MCF 10A (cell line): Measurements from ENCODE around the gene PHACTR2. TPM values are rescaled to one million over a fixed set of nuclear protein-coding genes. Genes with fewer than 3 reads are reported as not detected.
A peak's percentile ranks its signal among the peaks of the same experiment; 100 is the strongest.

Experiments used
- BruUV-seq: library from RNA; stranded (reverse); fragments of 400-500 nt; replicated peaks from 2 replicates; lab custom pipeline; 2021; lab: Mats Ljungman, UMichigan
- CTCF ChIA-PET: fragments of 300-600 bp; sonication (Branson Sonifier 250); formaldehyde crosslinking; extraction: SDS; loops from one replicate; lab custom pipeline; 2021; ENCODE audit warnings: antibody characterized with exemption, inconsistent platforms; lab: Yijun Ruan, JAX
- POLR2A ChIA-PET: fragments of 300-600, 350-650 bp; sonication (Branson Sonifier 250); formaldehyde crosslinking; extraction: SDS; loops from one replicate; lab custom pipeline; 2020; ENCODE audit warnings: antibody characterized with exemption, inconsistent platforms; lab: Yijun Ruan, JAX
- DNase-seq: peaks from one replicate; pipeline ENCODE4 v3.0.0-alpha.2; 2018; ENCODE audit not compliant: unreplicated experiment
- H3K27ac Mint-ChIP-seq: one replicate; pipeline ENCODE4 v1.8.0; 2022; ENCODE audit warnings: mild to moderate bottlenecking, low read depth, mixed read lengths; ENCODE audit not compliant: unreplicated experiment
- H3K27me3 Mint-ChIP-seq: one replicate; pipeline ENCODE4 v1.8.0; 2022; ENCODE audit warnings: mixed read lengths; ENCODE audit not compliant: insufficient read depth, unreplicated experiment
- H3K36me3 Mint-ChIP-seq: one replicate; pipeline ENCODE4 v1.8.0; 2022; ENCODE audit warnings: mild to moderate bottlenecking, moderate library complexity, mixed read lengths; ENCODE audit not compliant: insufficient read depth, unreplicated experiment
- H3K4me1 Mint-ChIP-seq: one replicate; pipeline ENCODE4 v1.8.0; 2022; ENCODE audit warnings: mixed read lengths; ENCODE audit not compliant: insufficient read depth, unreplicated experiment
- H3K4me3 Mint-ChIP-seq: one replicate; pipeline ENCODE4 v1.8.0; 2022; ENCODE audit warnings: mild to moderate bottlenecking, moderate library complexity, mixed read lengths; ENCODE audit not compliant: unreplicated experiment
- H3K9me3 Mint-ChIP-seq: one replicate; pipeline ENCODE4 v1.8.0; 2022; ENCODE audit warnings: mixed read lengths; ENCODE audit not compliant: unreplicated experiment
- intact Hi-C: fragments of 100-400 bp; cut with micrococcal nuclease; formaldehyde crosslinking; loops from 2 replicates; pipeline ENCODE4 v1.14.1; 2022
- total RNA-seq: library from RNA; stranded (reverse); gene quantifications from 2 replicates; pipeline ENCODE4 v1.2.3, GENCODE V29; 2022
- TF ChIP-seq, protein P1 (sequence below): fragments of 200-600 bp; IDR thresholded peaks from one replicate; pipeline ENCODE4 v1.8.0; 2022; ENCODE audit warnings: antibody characterized with exemption, mild to moderate bottlenecking; ENCODE audit not compliant: unreplicated experiment

Gene PHACTR2
- total RNA-seq, 1 experiment from 2014 or later: 34.4 TPM

- no peak overlapping the region for H3K4me3 Mint-ChIP-seq
- peaks cover 17% of the 10 kb centered on the region for H3K4me1 Mint-ChIP-seq
- H3K27ac Mint-ChIP-seq: no peak overlapping the region
- ChIA-PET CTCF (no interaction called here), POLR2A (no interaction called here)
- TF ChIP-seq, protein P1, sequence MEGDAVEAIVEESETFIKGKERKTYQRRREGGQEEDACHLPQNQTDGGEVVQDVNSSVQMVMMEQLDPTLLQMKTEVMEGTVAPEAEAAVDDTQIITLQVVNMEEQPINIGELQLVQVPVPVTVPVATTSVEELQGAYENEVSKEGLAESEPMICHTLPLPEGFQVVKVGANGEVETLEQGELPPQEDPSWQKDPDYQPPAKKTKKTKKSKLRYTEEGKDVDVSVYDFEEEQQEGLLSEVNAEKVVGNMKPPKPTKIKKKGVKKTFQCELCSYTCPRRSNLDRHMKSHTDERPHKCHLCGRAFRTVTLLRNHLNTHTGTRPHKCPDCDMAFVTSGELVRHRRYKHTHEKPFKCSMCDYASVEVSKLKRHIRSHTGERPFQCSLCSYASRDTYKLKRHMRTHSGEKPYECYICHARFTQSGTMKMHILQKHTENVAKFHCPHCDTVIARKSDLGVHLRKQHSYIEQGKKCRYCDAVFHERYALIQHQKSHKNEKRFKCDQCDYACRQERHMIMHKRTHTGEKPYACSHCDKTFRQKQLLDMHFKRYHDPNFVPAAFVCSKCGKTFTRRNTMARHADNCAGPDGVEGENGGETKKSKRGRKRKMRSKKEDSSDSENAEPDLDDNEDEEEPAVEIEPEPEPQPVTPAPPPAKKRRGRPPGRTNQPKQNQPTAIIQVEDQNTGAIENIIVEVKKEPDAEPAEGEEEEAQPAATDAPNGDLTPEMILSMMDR: no peak
- intact Hi-C loops: no loop called here
- no peaks in the 10 kb centered on the region for H3K9me3 Mint-ChIP-seq
- BruUV-seq: no TSS peak
- H3K27me3 Mint-ChIP-seq: no peaks in the 10 kb centered on the region
- DNase-seq: no peak
- no peaks in the 10 kb centered on the region for H3K36me3 Mint-ChIP-seq
Measured at GRCh38 chr6:143691900-143692636, 14.3 kb downstream of the PHACTR2 start.

GRCh38 chr6:143692696-143693095, 14.9 kb downstream of the PHACTR2 start:
- no peaks in the 10 kb centered on the region for H3K27me3 Mint-ChIP-seq
- no peak overlapping the region for H3K4me3 Mint-ChIP-seq
- H3K9me3 Mint-ChIP-seq: no peaks in the 10 kb centered on the region
- BruUV-seq: no TSS peak
- H3K36me3 Mint-ChIP-seq: no peaks in the 10 kb centered on the region
- ChIA-PET POLR2A (no interaction called here), CTCF (no interaction called here)
- DNase-seq: no peak
- intact Hi-C loops: no loop called here
- H3K4me1 Mint-ChIP-seq: peaks cover 13% of the 10 kb centered on the region
- H3K27ac Mint-ChIP-seq: no peak overlapping the region
- TF ChIP-seq, protein P1: no peak

GRCh38 chr6:143694013-143694412, 16.2 kb downstream of the PHACTR2 start:
- no peak for DNase-seq
- TF ChIP-seq, protein P1: no peak
- H3K9me3 Mint-ChIP-seq: no peaks in the 10 kb centered on the region
- H3K4me1 Mint-ChIP-seq: peaks cover 7% of the 10 kb centered on the region
- H3K27ac Mint-ChIP-seq: no peak overlapping the region
- no peaks in the 10 kb centered on the region for H3K36me3 Mint-ChIP-seq
- POLR2A ChIA-PET: interaction anchor here (0.5 to 1.3 kb wide), 2 partner anchors 16 to 1081 kb away, joined by 3 read pairs; partner anchors contain the start of gene PHACTR2
- H3K4me3 Mint-ChIP-seq: no peak overlapping the region
- H3K27me3 Mint-ChIP-seq: no peaks in the 10 kb centered on the region
- BruUV-seq: no TSS peak
- CTCF ChIA-PET: no interaction called here
- intact Hi-C loops: no loop called here

DNA sequence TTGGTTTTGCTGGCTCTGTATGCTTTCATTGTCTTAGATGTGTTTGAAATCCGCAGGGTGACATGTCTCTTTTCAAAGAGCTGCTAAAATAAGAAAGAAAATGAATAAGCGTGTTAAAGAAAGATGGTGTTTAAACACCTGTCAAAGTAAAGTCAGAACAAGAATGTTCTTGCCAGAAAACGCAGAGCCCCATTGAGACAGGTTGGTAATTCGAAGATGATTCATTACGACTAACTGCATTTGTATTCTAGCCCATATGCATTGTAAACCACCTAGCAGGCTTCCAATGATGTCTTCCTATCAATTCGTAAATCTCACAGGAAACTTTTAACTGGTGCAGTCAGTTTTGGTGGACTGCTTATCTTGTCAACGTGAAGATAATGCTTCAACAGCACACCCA, 16.8 kb downstream of the PHACTR2 start:
- TF ChIP-seq, protein P1: no peak
- H3K36me3 Mint-ChIP-seq: no peaks in the 10 kb centered on the region
- H3K4me3 Mint-ChIP-seq: no peak overlapping the region
- no peak overlapping the region for H3K27ac Mint-ChIP-seq
- peaks cover 7% of the 10 kb centered on the region for H3K4me1 Mint-ChIP-seq
- H3K27me3 Mint-ChIP-seq: no peaks in the 10 kb centered on the region
- ChIA-PET CTCF (no interaction called here), POLR2A (interaction anchor here (0.5 to 1.3 kb wide), 4 partner anchors 17 to 1081 kb away, joined by 3 to 6 read pairs (median 3); partner anchors contain the start of gene PHACTR2)
- no peaks in the 10 kb centered on the region for H3K9me3 Mint-ChIP-seq
- no TSS peak for BruUV-seq
- peak; percentile 37 for DNase-seq
- intact Hi-C loops: no loop called here
